DND-41 (cell line): ENCODE measurements around the gene LSM3.

Experiments
- ATAC-seq: fragments of 200-7000 bp; cut with Tn5 transposase; 3 replicates; pipeline ENCODE4 v1.9.1; 2021; ENCODE audit warnings: low read depth; ENCODE audit not compliant: insufficient read depth
- DNase-seq: peaks from one replicate; pipeline ENCODE4 v3.0.0-alpha.2; 2020
- H2AFZ ChIP-seq: 2 replicates; pipeline ENCODE4 v1.6.0; 2012; ENCODE audit warnings: low read depth, low read length
- H3K27ac ChIP-seq: 2 replicates; pipeline ENCODE4 v1.5.1; 2012; ENCODE audit warnings: low read length, inconsistent platforms
- H3K27me3 ChIP-seq: fragments of 200-600 bp; sonication (generic); 2 replicates; pipeline ENCODE4 v1.6.0; 2012; ENCODE audit warnings: low read length, mild to moderate bottlenecking, inconsistent platforms; ENCODE audit not compliant: insufficient read depth, poor library complexity
- H3K36me3 ChIP-seq: 2 replicates; pipeline ENCODE4 v1.5.1; 2012; ENCODE audit warnings: low read length, inconsistent platforms; ENCODE audit not compliant: insufficient read depth
- H3K4me1 ChIP-seq: 2 replicates; pipeline ENCODE4 v1.5.1; 2012; ENCODE audit warnings: mild to moderate bottlenecking, low read length; ENCODE audit not compliant: insufficient read depth
- H3K4me2 ChIP-seq: 2 replicates; pipeline ENCODE4 v1.6.0; 2012; ENCODE audit warnings: mild to moderate bottlenecking, moderate library complexity, low read length, inconsistent platforms; ENCODE audit not compliant: insufficient read depth
- H3K4me3 ChIP-seq, 2 experiments: fragments of 200-600 bp in 1 of 2; shearing (Covaris generic) in 1 of 2; 2 replicates each; pipeline ENCODE4 v1.5.1; 2012 to 2016; ENCODE audit warnings: inconsistent platforms in 2 of 2, low read length in 2 of 2, mild to moderate bottlenecking in 2 of 2, low read depth in 1 of 2, moderate library complexity in 1 of 2
- H3K79me2 ChIP-seq: 2 replicates; pipeline ENCODE4 v1.6.0; 2012; ENCODE audit warnings: low read length, inconsistent platforms; ENCODE audit not compliant: insufficient read depth
- H3K9ac ChIP-seq: 2 replicates; pipeline ENCODE4 v1.6.0; 2012; ENCODE audit warnings: low read depth, mild to moderate bottlenecking, inconsistent platforms, low read length, moderate library complexity
- H3K9me3 ChIP-seq: 2 replicates; pipeline ENCODE4 v1.5.1; 2012; ENCODE audit warnings: low read length, moderate library complexity, mild to moderate bottlenecking, inconsistent platforms; ENCODE audit not compliant: insufficient read depth, severe bottlenecking
- H4K20me1 ChIP-seq: 2 replicates; pipeline ENCODE4 v1.6.0; 2012; ENCODE audit warnings: low read length; ENCODE audit not compliant: insufficient read depth
- CTCF ChIP-seq: IDR thresholded peaks from 2 replicates; pipeline ENCODE4 v1.5.1; 2012; ENCODE audit warnings: borderline replicate concordance, low read length, moderate library complexity, mild to moderate bottlenecking; ENCODE audit not compliant: poor library complexity, severe bottlenecking; ENCODE audit errors: extremely low read depth
- EZH2 ChIP-seq: IDR thresholded peaks from 3 replicates; pipeline ENCODE4 v1.6.1; 2012; ENCODE audit warnings: borderline replicate concordance, low read depth, mild to moderate bottlenecking, moderate library complexity, low read length, inconsistent platforms; ENCODE audit not compliant: severe bottlenecking

Gene LSM3

GRCh38 chr3:14243782-14244181, 65.2 kb downstream of the LSM3 start:
- H3K4me1 ChIP-seq, result no peaks in the 10 kb centered on the region
- ATAC-seq, result no peak
- no peak for DNase-seq
- H3K27ac ChIP-seq, result no peak overlapping the region
- no peaks in the 10 kb centered on the region for H3K79me2 ChIP-seq
- H4K20me1 ChIP-seq, result no peaks in the 10 kb centered on the region; the same call in 1 of the 2 replicates
- no peak overlapping the region for H3K4me2 ChIP-seq
- TF ChIP-seq EZH2 (no peak), CTCF (no peak)
- no peak overlapping the region for H2AFZ ChIP-seq
- H3K4me3 ChIP-seq, result no peak overlapping the region
- H3K36me3 ChIP-seq, result no peaks in the 10 kb centered on the region
- peaks cover 19% of the 10 kb centered on the region for H3K27me3 ChIP-seq
- no peak overlapping the region for H3K9ac ChIP-seq
- no peaks in the 10 kb centered on the region for H3K9me3 ChIP-seq

- H3K9me3 ChIP-seq, result no peaks in the 10 kb centered on the region
- ATAC-seq (no peak), DNase-seq (no peak)
- no peak overlapping the region for H2AFZ ChIP-seq
- TF ChIP-seq EZH2, result no peak
- TF ChIP-seq CTCF, result no peak
- H4K20me1 ChIP-seq, result no peaks in the 10 kb centered on the region; the same call in 1 of the 2 replicates
- H3K79me2 ChIP-seq, result no peaks in the 10 kb centered on the region
- no peak overlapping the region for H3K9ac ChIP-seq
- no peak overlapping the region for H3K27ac ChIP-seq
- H3K27me3 ChIP-seq, result peaks cover 11% of the 10 kb centered on the region
- H3K4me2 ChIP-seq, result no peak overlapping the region
- H3K4me3 ChIP-seq, result no peak overlapping the region
- no peaks in the 10 kb centered on the region for H3K4me1 ChIP-seq
- no peaks in the 10 kb centered on the region for H3K36me3 ChIP-seq
Measured at GRCh38 chr3:14244521-14245247, 66.1 kb downstream of the LSM3 start.

- Histone ChIP-seq H3K9me3 (no peaks in the 10 kb centered on the region), H3K4me3 (no peak overlapping the region), H3K9ac (no peak overlapping the region), H3K79me2 (no peaks in the 10 kb centered on the region), H3K4me1 (no peaks in the 10 kb centered on the region), H2AFZ (no peak overlapping the region), H3K27ac (no peak overlapping the region), H3K36me3 (no peaks in the 10 kb centered on the region), H4K20me1 (no peaks in the 10 kb centered on the region; the same call in 1 of the 2 replicates), H3K27me3 (peaks cover 11% of the 10 kb centered on the region), H3K4me2 (no peak overlapping the region)
- no peak for ATAC-seq
- TF ChIP-seq CTCF (no peak), EZH2 (no peak)
- DNase-seq, result no peak
Measured at GRCh38 chr3:14245248-14245639, 66.6 kb downstream of the LSM3 start.

GRCh38 chr3:14245822-14246221, 67.2 kb downstream of the LSM3 start:
- H4K20me1 ChIP-seq, result no peaks in the 10 kb centered on the region; the same call in 1 of the 2 replicates
- DNase-seq, result no peak
- H3K9me3 ChIP-seq, result no peaks in the 10 kb centered on the region
- H3K27me3 ChIP-seq, result peaks cover 11% of the 10 kb centered on the region
- H3K36me3 ChIP-seq, result no peaks in the 10 kb centered on the region
- no peak overlapping the region for H2AFZ ChIP-seq
- TF ChIP-seq EZH2 (no peak), CTCF (no peak)
- H3K4me1 ChIP-seq, result no peaks in the 10 kb centered on the region
- H3K9ac ChIP-seq, result no peak overlapping the region
- ATAC-seq, result no peak
- no peak overlapping the region for H3K27ac ChIP-seq
- no peak overlapping the region for H3K4me3 ChIP-seq
- no peaks in the 10 kb centered on the region for H3K79me2 ChIP-seq
- H3K4me2 ChIP-seq, result no peak overlapping the region
